PC-9 (cell line): ENCODE data around the gene TMC8. TPM values are rescaled to one million over a fixed set of nuclear protein-coding genes. Genes with fewer than 3 reads are reported as not detected.
"Not testable (repeated sequence)": the region's sequence is repeated elsewhere in the genome, so short reads cannot be mapped to it uniquely, and the experiment has no call there.

ENCODE experiments used
- BruUV-seq: library from RNA; stranded (reverse); fragments of 400-500 nt; replicated peaks from 2 replicates; lab custom pipeline; 2021; lab: Mats Ljungman, UMichigan
- CTCF ChIA-PET: fragments of 300-600 bp; sonication (Branson Sonifier 250); formaldehyde crosslinking; loops from one replicate; lab custom pipeline; 2022; ENCODE audit warnings: antibody characterized with exemption; lab: Charles Lee
- POLR2A ChIA-PET: fragments of 300-600 bp; sonication (Branson Sonifier 250); formaldehyde crosslinking; loops from one replicate; lab custom pipeline; 2022; ENCODE audit warnings: antibody characterized with exemption; ENCODE audit not compliant: unreplicated experiment; lab: Charles Lee
- DNase-seq, 2 experiments: peaks; one replicate each; pipeline versions ENCODE4 v3.0.0 to v3.0.0-alpha.2; 2015 to 2022; ENCODE audit warnings: mixed read lengths in 1 of 2
- H2AFZ ChIP-seq: fragments of 200-600 bp; sonication (generic); 2 replicates; pipeline ENCODE4 v1.8.1; 2017; ENCODE audit warnings: antibody characterized with exemption
- H3F3A ChIP-seq: fragments of 200-600 bp; sonication (generic); 2 replicates; pipeline ENCODE4 v1.8.1; 2017; ENCODE audit warnings: antibody characterized with exemption, mild to moderate bottlenecking, low read depth; ENCODE audit not compliant: insufficient read depth
- H3K27ac ChIP-seq: fragments of 200-600 bp; sonication (generic); 2 replicates; pipeline ENCODE4 v1.6.1; 2016; ENCODE audit warnings: mixed run types
- H3K27me3 ChIP-seq: fragments of 200-600 bp; sonication (generic); 2 replicates; pipeline ENCODE4 v1.6.1; 2016; ENCODE audit warnings: low read depth, mixed run types; ENCODE audit not compliant: insufficient read depth
- H3K36me3 ChIP-seq: fragments of 200-600 bp; sonication (generic); 2 replicates; pipeline ENCODE4 v1.6.1; 2016; ENCODE audit warnings: low read depth, mixed run types
- H3K4me1 ChIP-seq: fragments of 200-600 bp; sonication (generic); replicated peaks from 2 replicates; pipeline ENCODE4 v1.6.1; 2016; ENCODE audit warnings: mixed run types; ENCODE audit not compliant: insufficient read depth
- H3K4me2 ChIP-seq: fragments of 200-600 bp; sonication (generic); 2 replicates; pipeline ENCODE4 v1.6.1; 2017; ENCODE audit warnings: mixed run types
- H3K4me3 ChIP-seq: fragments of 200-600 bp; sonication (generic); 2 replicates; pipeline ENCODE4 v1.6.1; 2016; ENCODE audit warnings: mixed run types
- H3K79me2 ChIP-seq: fragments of 200-600 bp; sonication (generic); 2 replicates; pipeline ENCODE4 v1.6.1; 2017; ENCODE audit warnings: low read depth, mixed run types
- H3K9me2 ChIP-seq: fragments of 200-600 bp; sonication (generic); 2 replicates; pipeline ENCODE4 v1.8.1; 2017; ENCODE audit warnings: mild to moderate bottlenecking; ENCODE audit not compliant: insufficient read depth
- H3K9me3 ChIP-seq: fragments of 200-600 bp; sonication (generic); 2 replicates; pipeline ENCODE4 v1.8.1; 2016; ENCODE audit warnings: low read depth; ENCODE audit not compliant: insufficient read depth
- H4K20me1 ChIP-seq: fragments of 200-600 bp; sonication (generic); 2 replicates; pipeline ENCODE4 v1.8.1; 2017; ENCODE audit not compliant: insufficient read depth
- CTCF ChIP-seq: fragments of 200-600 bp; sonication (generic); conservative IDR thresholded peaks from 2 replicates; pipeline ENCODE4 v1.6.1; 2017; ENCODE audit warnings: mixed run types, antibody characterized with exemption, mild to moderate bottlenecking, moderate library complexity
- EZH2 ChIP-seq: fragments of 200-600 bp; sonication (generic); IDR thresholded peaks from 2 replicates; pipeline ENCODE4 v1.8.0; 2017; ENCODE audit warnings: antibody characterized with exemption, low read depth
- intact Hi-C: fragments of 100-400 bp; cut with micrococcal nuclease; formaldehyde crosslinking; loops from one replicate; pipeline ENCODE4 v1.10.0; 2022; ENCODE audit not compliant: unreplicated experiment
- total RNA-seq: library from RNA; stranded (reverse); gene quantifications from 2 replicates; pipeline ENCODE4 v1.2.3, GENCODE V29; 2021

The TMC8 gene
- total RNA-seq, 1 experiment from 2014 or later = 1.9 TPM

GRCh38 chr17:78135858-78136500, 5.4 kb downstream of the TMC8 start:
- no peak for DNase-seq
- H3K9me3 ChIP-seq = no peaks in the 10 kb centered on the region
- no TSS peak for BruUV-seq
- no peaks in the 10 kb centered on the region for H3K27me3 ChIP-seq
- no peak overlapping the region for H2AFZ ChIP-seq
- H3K4me2 ChIP-seq = no peak overlapping the region
- no peak overlapping the region for H3K4me3 ChIP-seq
- H3K9me2 ChIP-seq = no peaks in the 10 kb centered on the region
- peaks cover 10% of the 10 kb centered on the region for H3K4me1 ChIP-seq
- intact Hi-C loops = no loop called here
- ChIA-PET POLR2A (interaction anchor here (0.6 to 0.7 kb wide), 2 partner anchors 51 to 1572 kb away, joined by 4 to 7 read pairs; partner anchors contain the start of genes AFMID and TK1), CTCF (no interaction called here)
- no peaks in the 10 kb centered on the region for H4K20me1 ChIP-seq
- no peak overlapping the region for H3K27ac ChIP-seq
- H3F3A ChIP-seq = peaks cover 26% of the 10 kb centered on the region; the same call in 1 of the 2 replicates
- H3K79me2 ChIP-seq = no peaks in the 10 kb centered on the region
- H3K36me3 ChIP-seq = no peaks in the 10 kb centered on the region
- TF ChIP-seq CTCF (no peak), EZH2 (no peak)

- Histone ChIP-seq H2AFZ (no peak overlapping the region), H3K9me3 (no peaks in the 10 kb centered on the region), H3K4me2 (no peak overlapping the region), H3K79me2 (no peaks in the 10 kb centered on the region), H3K36me3 (no peaks in the 10 kb centered on the region), H3K27me3 (no peaks in the 10 kb centered on the region), H4K20me1 (no peaks in the 10 kb centered on the region), H3K4me3 (no peak overlapping the region), H3K27ac (no peak overlapping the region), H3F3A (peaks cover 34% of the 10 kb centered on the region; the same call in 1 of the 2 replicates), H3K9me2 (no peaks in the 10 kb centered on the region), H3K4me1 (peaks cover 20% of the 10 kb centered on the region)
- BruUV-seq = no TSS peak
- POLR2A ChIA-PET = no interaction called here
- intact Hi-C loops = no loop called here
- peak; percentile 48 for TF ChIP-seq CTCF
- TF ChIP-seq EZH2 = no peak
- CTCF ChIA-PET = interaction anchor here (0.6 to 1.6 kb wide), 7 partner anchors 10 to 113 kb away, joined by 3 to 6 read pairs (median 3); no protein-coding TSS in a partner anchor
- peak; percentile 65 to 69 for DNase-seq
Measured at GRCh38 chr17:78137392-78138203, 7.0 kb downstream of the TMC8 start.

GRCh38 chr17:78138204-78139060, 7.9 kb downstream of the TMC8 start:
- Histone ChIP-seq H3K4me3 (no peak overlapping the region), H3K27ac (no peak overlapping the region), H2AFZ (no peak overlapping the region), H3K9me3 (no peaks in the 10 kb centered on the region), H3K4me2 (no peak overlapping the region), H3K4me1 (peaks cover 24% of the 10 kb centered on the region), H4K20me1 (no peaks in the 10 kb centered on the region), H3K27me3 (no peaks in the 10 kb centered on the region), H3F3A (peaks cover 36% of the 10 kb centered on the region; the same call in 1 of the 2 replicates), H3K36me3 (no peaks in the 10 kb centered on the region), H3K9me2 (no peaks in the 10 kb centered on the region), H3K79me2 (no peaks in the 10 kb centered on the region)
- no TSS peak for BruUV-seq
- no peak for DNase-seq
- ChIA-PET CTCF (interaction anchor here (0.6 to 1.6 kb wide), 7 partner anchors 10 to 113 kb away, joined by 3 to 6 read pairs (median 3); no protein-coding TSS in a partner anchor), POLR2A (no interaction called here)
- peak; percentile 41; the same call in 1 of the 2 replicates for TF ChIP-seq CTCF
- TF ChIP-seq EZH2 = no peak
- intact Hi-C loops = no loop called here

- H3K79me2 ChIP-seq, H3K4me3 ChIP-seq, DNase-seq, H3K9me3 ChIP-seq, H3K9me2 ChIP-seq, H4K20me1 ChIP-seq, BruUV-seq, H2AFZ ChIP-seq, H3K27me3 ChIP-seq, intact Hi-C loops, H3K36me3 ChIP-seq: not testable (repeated sequence)
- CTCF ChIA-PET = interaction anchor here (0.7 to 1.2 kb wide), 5 partner anchors 12 to 55 kb away, joined by 4 to 19 read pairs (median 6); partner anchors contain the start of genes AFMID and TK1
- Histone ChIP-seq H3K27ac (0 out of 2 replicates have a peak overlapping the region, but pooled peaks have one; percentile 34), H3K4me1 (peaks cover 38% of the 10 kb centered on the region), H3K4me2 (peak overlapping the region; percentile 87), H3F3A (peaks cover 43% of the 10 kb centered on the region; the same call in 1 of the 2 replicates)
- POLR2A ChIA-PET = interaction anchor here (0.6 to 0.7 kb wide), 6 partner anchors 9 to 1240 kb away, joined by 3 to 22 read pairs (median 8); partner anchors contain the start of gene TMC8
Measured at GRCh38 chr17:78139861-78140168, 9.2 kb downstream of the TMC8 start.
